Brain pericyte (primary cell): Measurements from ENCODE around the gene SNRPE.
A peak's percentile ranks its signal among the peaks of the same experiment; 100 is the strongest.

Experiments
- DNase-seq: peaks from one replicate; pipeline ENCODE4 v3.0.0-alpha.2; 2012; ENCODE audit warnings: low read depth, low spot score

Gene SNRPE

GRCh38 chr1:203878422-203878821 lies 17.0 kb downstream of the SNRPE start:
- DNase-seq, result no peak

- no peak for DNase-seq
Measured at GRCh38 chr1:203880606-203881005, 19.2 kb downstream of the SNRPE start.

GRCh38 chr1:203888807-203889251 lies 27.4 kb downstream of the SNRPE start:
- no peak for DNase-seq

GRCh38 chr1:203891950-203892349 lies 30.6 kb downstream of the SNRPE start:
- no peak for DNase-seq

GRCh38 chr1:203898458-203899352 lies 37.3 kb downstream of the SNRPE start:
- no peak for DNase-seq

GRCh38 chr1:203899353-203899716 lies 37.9 kb downstream of the SNRPE start:
- no peak for DNase-seq

GRCh38 chr1:203899869-203900714 lies 38.7 kb downstream of the SNRPE start:
- no peak for DNase-seq

- DNase-seq, result no peak
Measured at GRCh38 chr1:203901581-203901980, 40.2 kb downstream of the SNRPE start.

GRCh38 chr1:203905275-203905674 lies 43.9 kb downstream of the SNRPE start:
- DNase-seq, result no peak

GRCh38 chr1:203906932-203907331 lies 45.5 kb downstream of the SNRPE start:
- peak; percentile 20 for DNase-seq

GRCh38 chr1:203907901-203908300 lies 46.5 kb downstream of the SNRPE start:
- no peak for DNase-seq

- DNase-seq, result no peak
Measured at GRCh38 chr1:203911806-203912205, 50.4 kb downstream of the SNRPE start.

- DNase-seq, result no peak
Measured at GRCh38 chr1:203913073-203913521, 51.7 kb downstream of the SNRPE start.

GRCh38 chr1:203914292-203914691 lies 52.9 kb downstream of the SNRPE start:
- DNase-seq, result no peak

GRCh38 chr1:203915811-203916210 lies 54.4 kb downstream of the SNRPE start:
- DNase-seq, result no peak

GRCh38 chr1:203916756-203917155 lies 55.4 kb downstream of the SNRPE start:
- DNase-seq, result no peak
